ENCODE results near the gene SELPLG. TPM values are rescaled to one million over a fixed set of nuclear protein-coding genes. Genes with fewer than 3 reads are reported as not detected.
"Not testable (repeated sequence)": the region's sequence is repeated elsewhere in the genome, so short reads cannot be mapped to it uniquely, and the experiment has no call there.

The SELPLG gene
- total RNA-seq, 2 experiments from 2014 or later: 56.8 to 60.1 TPM

- Mint-ChIP-seq H3K9me3 (no peaks in the 10 kb centered on the region), H3K4me3 (no peak overlapping the region), H3K27ac (no peak overlapping the region), H3K4me1 (ENCODE audit: low read depth) (no peaks in the 10 kb centered on the region), H3K36me3 (no peaks in the 10 kb centered on the region), H3K27me3 (peaks cover 3% of the 10 kb centered on the region)
- DNase-seq: no peak
- intact Hi-C loops (cut with micrococcal nuclease): no loop called here
- ChIA-PET POLR2A (no interaction called here), CTCF (no interaction called here)
These were observed 41.4 kb downstream of the SELPLG start for GRCh38 chr12:108592033-108592909.

GRCh38 chr12:108591267-108591980 lies 42.3 kb downstream of the SELPLG start:
- no peak for DNase-seq
- no peak overlapping the region for H3K27ac Mint-ChIP-seq

GRCh38 chr12:108590463-108590862 lies 43.2 kb downstream of the SELPLG start:
- POLR2A ChIA-PET; intact Hi-C loops (cut with micrococcal nuclease); H3K4me3 Mint-ChIP-seq; H3K4me1 Mint-ChIP-seq (ENCODE audit: low read depth); H3K27ac Mint-ChIP-seq; H3K27me3 Mint-ChIP-seq; H3K36me3 Mint-ChIP-seq; CTCF ChIA-PET; DNase-seq; H3K9me3 Mint-ChIP-seq: not testable (repeated sequence)

More at GRCh38 chr12:108591267-108591980, 42.3 kb downstream of the SELPLG start:
- H3K27me3 Mint-ChIP-seq: peaks cover 3% of the 10 kb centered on the region
- H3K36me3 Mint-ChIP-seq: no peaks in the 10 kb centered on the region
- no peaks in the 10 kb centered on the region for H3K4me1 Mint-ChIP-seq (ENCODE audit: low read depth)
- ChIA-PET CTCF (no interaction called here), POLR2A (no interaction called here)
- no peak overlapping the region for H3K4me3 Mint-ChIP-seq
- no peaks in the 10 kb centered on the region for H3K9me3 Mint-ChIP-seq
- intact Hi-C loops (cut with micrococcal nuclease): no loop called here

- Mint-ChIP-seq H3K36me3 (no peaks in the 10 kb centered on the region), H3K9me3 (no peaks in the 10 kb centered on the region), H3K4me3 (no peak overlapping the region), H3K27me3 (peaks cover 3% of the 10 kb centered on the region), H3K27ac (no peak overlapping the region), H3K4me1 (ENCODE audit: low read depth) (no peaks in the 10 kb centered on the region)
- CTCF ChIA-PET: no interaction called here
- POLR2A ChIA-PET: no interaction called here
- intact Hi-C loops (cut with micrococcal nuclease): no loop called here
- no peak for DNase-seq
These were observed 43.9 kb downstream of the SELPLG start for GRCh38 chr12:108589840-108590229.

- no peaks in the 10 kb centered on the region for H3K36me3 Mint-ChIP-seq
- no peaks in the 10 kb centered on the region for H3K4me1 Mint-ChIP-seq (ENCODE audit: low read depth)
- H3K27me3 Mint-ChIP-seq: peaks cover 3% of the 10 kb centered on the region
- no peaks in the 10 kb centered on the region for H3K9me3 Mint-ChIP-seq
- H3K27ac Mint-ChIP-seq: no peak overlapping the region
- no peak for DNase-seq
- intact Hi-C loops (cut with micrococcal nuclease): no loop called here
- ChIA-PET POLR2A (no interaction called here), CTCF (interaction anchor here (1.4 kb wide), 1 partner anchor 29 kb away, joined by 5 read pairs; no protein-coding TSS in a partner anchor)
- H3K4me3 Mint-ChIP-seq: no peak overlapping the region
These were observed 44.5 kb downstream of the SELPLG start for GRCh38 chr12:108589028-108589839.

GRCh38 chr12:108587826-108588225 lies 45.9 kb downstream of the SELPLG start:
- H3K27ac Mint-ChIP-seq: no peak overlapping the region
- CTCF ChIA-PET: no interaction called here
- peaks cover 3% of the 10 kb centered on the region for H3K27me3 Mint-ChIP-seq
- H3K9me3 Mint-ChIP-seq: no peaks in the 10 kb centered on the region
- H3K4me3 Mint-ChIP-seq: no peak overlapping the region
- H3K4me1 Mint-ChIP-seq (ENCODE audit: low read depth): no peaks in the 10 kb centered on the region
- intact Hi-C loops (cut with micrococcal nuclease): no loop called here
- POLR2A ChIA-PET: no interaction called here
- H3K36me3 Mint-ChIP-seq: no peaks in the 10 kb centered on the region
- no peak for DNase-seq

GRCh38 chr12:108586306-108586705 lies 47.4 kb downstream of the SELPLG start:
- no peak for DNase-seq
- H3K9me3 Mint-ChIP-seq: no peaks in the 10 kb centered on the region
- POLR2A ChIA-PET: no interaction called here
- H3K4me1 Mint-ChIP-seq (ENCODE audit: low read depth): no peaks in the 10 kb centered on the region
- CTCF ChIA-PET: interaction anchor here (0.8 to 1.2 kb wide), 2 partner anchors 115 to 217 kb away, joined by 3 read pairs; no protein-coding TSS in a partner anchor
- peaks cover 3% of the 10 kb centered on the region for H3K27me3 Mint-ChIP-seq
- no peaks in the 10 kb centered on the region for H3K36me3 Mint-ChIP-seq
- intact Hi-C loops (cut with micrococcal nuclease): no loop called here
- no peak overlapping the region for H3K4me3 Mint-ChIP-seq
- no peak overlapping the region for H3K27ac Mint-ChIP-seq

- no peak for DNase-seq
- intact Hi-C loops (cut with micrococcal nuclease): no loop called here
- Mint-ChIP-seq H3K4me3 (no peak overlapping the region), H3K36me3 (no peaks in the 10 kb centered on the region), H3K27ac (no peak overlapping the region), H3K4me1 (ENCODE audit: low read depth) (no peaks in the 10 kb centered on the region), H3K9me3 (no peaks in the 10 kb centered on the region), H3K27me3 (peaks cover 3% of the 10 kb centered on the region)
- CTCF ChIA-PET: interaction anchor here (1.2 kb wide), 1 partner anchor 217 kb away, joined by 3 read pairs; no protein-coding TSS in a partner anchor
- POLR2A ChIA-PET: no interaction called here
These were observed 47.8 kb downstream of the SELPLG start for GRCh38 chr12:108585864-108586263.

- no peaks in the 10 kb centered on the region for H3K9me3 Mint-ChIP-seq
- ChIA-PET CTCF (interaction anchor here (1.0 kb wide), 1 partner anchor 34 kb away, joined by 3 read pairs; no protein-coding TSS in a partner anchor), POLR2A (no interaction called here)
- H3K4me3 Mint-ChIP-seq: no peak overlapping the region
- no peaks in the 10 kb centered on the region for H3K4me1 Mint-ChIP-seq (ENCODE audit: low read depth)
- H3K36me3 Mint-ChIP-seq: no peaks in the 10 kb centered on the region
- intact Hi-C loops (cut with micrococcal nuclease): no loop called here
- H3K27ac Mint-ChIP-seq: no peak overlapping the region
- no peak for DNase-seq
- peaks cover 3% of the 10 kb centered on the region for H3K27me3 Mint-ChIP-seq
These were observed 49.1 kb downstream of the SELPLG start for GRCh38 chr12:108584456-108585065.

- no peak overlapping the region for H3K27ac Mint-ChIP-seq
- no peak for DNase-seq
- peaks cover 3% of the 10 kb centered on the region for H3K27me3 Mint-ChIP-seq
- intact Hi-C loops (cut with micrococcal nuclease): no loop called here
- no peaks in the 10 kb centered on the region for H3K4me1 Mint-ChIP-seq (ENCODE audit: low read depth)
- ChIA-PET CTCF (interaction anchor here (1.0 kb wide), 1 partner anchor 35 kb away, joined by 3 read pairs; no protein-coding TSS in a partner anchor), POLR2A (no interaction called here)
- H3K4me3 Mint-ChIP-seq: no peak overlapping the region
- no peaks in the 10 kb centered on the region for H3K36me3 Mint-ChIP-seq
- no peaks in the 10 kb centered on the region for H3K9me3 Mint-ChIP-seq
These were observed 49.7 kb downstream of the SELPLG start for GRCh38 chr12:108583991-108584390.

- peaks cover 3% of the 10 kb centered on the region for H3K9me3 Mint-ChIP-seq
- H3K27ac Mint-ChIP-seq: no peak overlapping the region
- POLR2A ChIA-PET: no interaction called here
These were observed 50.5 kb downstream of the SELPLG start for GRCh38 chr12:108582978-108583770.

More at GRCh38 chr12:108582978-108583770, 50.5 kb downstream of the SELPLG start:
- Mint-ChIP-seq H3K4me1 (ENCODE audit: low read depth) (no peaks in the 10 kb centered on the region), H3K36me3 (no peaks in the 10 kb centered on the region), H3K27me3 (no peaks in the 10 kb centered on the region), H3K4me3 (no peak overlapping the region)
- CTCF ChIA-PET: no interaction called here
- no peak for DNase-seq
- intact Hi-C loops (cut with micrococcal nuclease): no loop called here

Data from activated CD4-positive, alpha-beta memory T cell treated with anti-CD3 and anti-CD28 coated beads for 36 hours (primary cell).